Rectal smooth muscle tissue (tissue), 1 donor: Measurements from ENCODE around the gene PAIP1.
"Not testable (repeated sequence)": the region's sequence is repeated elsewhere in the genome, so short reads cannot be mapped to it uniquely, and the experiment has no call there.

Experiments
- H3K27ac ChIP-seq: one replicate; pipeline ENCODE4 v1.7.0; 2013; ENCODE audit warnings: low read depth, low read length, inconsistent platforms
- H3K27me3 ChIP-seq: one replicate; pipeline ENCODE4 v1.7.0; 2013; ENCODE audit warnings: low read length; ENCODE audit not compliant: control insufficient read depth, insufficient read depth
- H3K36me3 ChIP-seq: one replicate; pipeline ENCODE4 v1.7.0; 2013; ENCODE audit warnings: low read length; ENCODE audit not compliant: control insufficient read depth, insufficient read depth
- H3K4me1 ChIP-seq: one replicate; pipeline ENCODE4 v1.7.0; 2013; ENCODE audit warnings: low read length; ENCODE audit not compliant: control insufficient read depth, insufficient read depth
- H3K4me3 ChIP-seq: one replicate; pipeline ENCODE4 v1.7.0; 2013; ENCODE audit warnings: low read length
- H3K9ac ChIP-seq: one replicate; pipeline ENCODE4 v1.7.0; 2013; ENCODE audit warnings: low read length

Gene PAIP1, protein sequence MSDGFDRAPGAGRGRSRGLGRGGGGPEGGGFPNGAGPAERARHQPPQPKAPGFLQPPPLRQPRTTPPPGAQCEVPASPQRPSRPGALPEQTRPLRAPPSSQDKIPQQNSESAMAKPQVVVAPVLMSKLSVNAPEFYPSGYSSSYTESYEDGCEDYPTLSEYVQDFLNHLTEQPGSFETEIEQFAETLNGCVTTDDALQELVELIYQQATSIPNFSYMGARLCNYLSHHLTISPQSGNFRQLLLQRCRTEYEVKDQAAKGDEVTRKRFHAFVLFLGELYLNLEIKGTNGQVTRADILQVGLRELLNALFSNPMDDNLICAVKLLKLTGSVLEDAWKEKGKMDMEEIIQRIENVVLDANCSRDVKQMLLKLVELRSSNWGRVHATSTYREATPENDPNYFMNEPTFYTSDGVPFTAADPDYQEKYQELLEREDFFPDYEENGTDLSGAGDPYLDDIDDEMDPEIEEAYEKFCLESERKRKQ

DNA sequence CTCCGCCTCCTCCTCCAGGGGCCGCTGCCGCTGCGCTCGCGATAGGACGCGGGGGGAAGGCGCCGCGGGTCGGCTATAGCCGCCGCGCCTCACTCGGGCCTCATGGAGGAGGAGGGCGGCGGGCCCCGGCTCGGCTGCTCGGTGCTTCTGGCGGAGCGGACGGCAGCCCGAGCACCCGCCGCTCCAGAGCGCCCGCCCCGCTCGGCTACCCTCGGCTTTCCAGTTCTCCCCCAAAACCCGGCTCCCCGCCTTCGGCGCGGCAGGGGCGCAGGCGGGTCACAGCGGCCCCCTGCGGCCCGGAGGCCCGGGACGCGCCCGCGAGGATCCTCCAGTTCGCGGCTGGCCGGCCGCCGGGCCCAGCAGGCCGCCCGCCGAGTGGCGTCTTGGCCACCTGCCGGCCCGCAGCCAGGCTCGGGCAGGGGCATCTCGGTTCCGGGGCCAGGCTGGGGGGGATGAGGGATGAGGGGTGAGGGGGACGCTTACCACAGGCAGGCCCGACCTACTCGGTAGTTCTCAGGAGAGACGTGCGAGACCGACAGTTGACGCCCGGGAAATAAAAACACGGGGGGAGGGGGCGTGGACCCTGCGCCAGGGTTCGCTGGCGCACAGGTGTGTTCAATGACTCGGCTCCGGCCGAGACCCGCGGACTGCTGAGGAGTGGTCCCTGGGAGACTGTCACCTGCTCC lies at the start of gene PAIP1:
Gene PAIP1, minus strand, starts transcription at position 221 of the 686 bp plus-strand sequence. CDS start 231 bp downstream, outside the sequence.
- peak within 1 kb of the TSS; percentile 89 for H3K4me3 ChIP-seq
- H3K9ac ChIP-seq = peak within 1 kb of the TSS; percentile 94
- H3K27me3 ChIP-seq = no peaks in the 10 kb centered on the region
- H3K4me1 ChIP-seq = peaks cover 9% of the 10 kb centered on the region
- H3K36me3 ChIP-seq = no peaks in the 10 kb centered on the region
- peak within 1 kb of the TSS; percentile 92 for H3K27ac ChIP-seq

GRCh38 chr5:43606351-43606750 lies 49.5 kb upstream of the PAIP1 start:
- Histone ChIP-seq H3K4me3 (no peak overlapping the region), H3K27me3 (no peaks in the 10 kb centered on the region), H3K27ac (no peak overlapping the region), H3K9ac (no peak overlapping the region), H3K36me3 (peaks cover 3% of the 10 kb centered on the region), H3K4me1 (peaks cover 10% of the 10 kb centered on the region)

- Histone ChIP-seq H3K9ac (no peak overlapping the region), H3K27ac (no peak overlapping the region), H3K27me3 (no peaks in the 10 kb centered on the region), H3K4me3 (no peak overlapping the region), H3K4me1 (peaks cover 10% of the 10 kb centered on the region), H3K36me3 (no peaks in the 10 kb centered on the region)
Observed at GRCh38 chr5:43604699-43605098, 47.8 kb upstream of the PAIP1 start.

DNA sequence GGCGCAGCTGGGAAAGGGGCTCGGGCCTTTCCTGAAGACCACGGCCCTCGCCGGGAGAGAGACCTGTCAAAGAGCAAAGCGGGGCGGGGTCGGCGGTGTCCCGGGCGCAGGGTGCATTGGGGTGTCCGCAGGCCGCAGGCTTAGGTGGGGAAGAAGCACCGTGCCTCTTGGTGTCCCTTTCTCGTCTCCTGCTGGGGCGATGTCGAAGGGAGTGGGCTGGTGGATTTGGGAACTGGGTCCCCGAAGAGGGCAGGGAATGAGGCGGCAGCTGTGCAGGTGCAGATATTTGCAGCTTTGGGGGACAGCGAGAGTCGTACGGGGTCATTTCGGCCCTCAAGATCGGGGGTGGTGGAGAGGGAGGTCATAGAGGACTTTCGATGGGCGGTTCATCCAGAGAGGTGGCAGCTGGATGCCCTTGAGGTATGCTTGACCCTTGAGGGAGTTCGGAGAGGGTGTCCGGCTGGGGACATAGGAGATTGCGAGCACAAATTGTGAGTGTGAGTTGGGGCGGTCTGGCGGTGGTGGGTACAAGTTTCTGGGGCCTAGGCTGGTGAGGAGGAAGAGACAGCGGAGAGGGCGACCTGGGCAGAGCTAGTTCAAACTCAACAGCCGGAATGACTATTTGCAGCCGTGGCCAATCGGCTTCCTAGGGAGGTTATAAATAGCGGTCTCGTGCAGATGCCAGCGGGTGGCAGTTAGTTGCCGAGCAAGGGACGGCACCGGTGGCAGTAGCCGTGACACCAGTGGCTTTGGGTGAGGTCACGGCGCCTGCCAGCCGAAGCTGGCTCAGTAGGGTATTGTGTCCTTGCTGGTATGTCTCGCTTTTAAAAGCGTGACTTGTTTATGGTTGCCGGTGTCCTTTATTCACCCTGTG lies 46.7 kb upstream of the PAIP1 start:
- H3K36me3 ChIP-seq = no peaks in the 10 kb centered on the region
- H3K27me3 ChIP-seq = no peaks in the 10 kb centered on the region
- H3K4me1 ChIP-seq = peaks cover 10% of the 10 kb centered on the region
- peak overlapping the region; percentile 82 for H3K4me3 ChIP-seq
- peak overlapping the region; percentile 75 for H3K9ac ChIP-seq
- peak overlapping the region; percentile 79 for H3K27ac ChIP-seq

GRCh38 chr5:43602461-43603343 lies 45.8 kb upstream of the PAIP1 start, which contains the start of gene NNT:
NNT (plus strand) TSS chr5:43603180; CDS start chr5:43609196, 6,016 bp downstream.
- H3K4me3 ChIP-seq = peak within 1 kb of the TSS; percentile 82
- peak within 1 kb of the TSS; percentile 79 for H3K27ac ChIP-seq
- H3K4me1 ChIP-seq = peaks cover 10% of the 10 kb centered on the region
- H3K27me3 ChIP-seq = no peaks in the 10 kb centered on the region
- peak within 1 kb of the TSS; percentile 75 for H3K9ac ChIP-seq
- no peaks in the 10 kb centered on the region for H3K36me3 ChIP-seq

GRCh38 chr5:43601454-43602260 lies 44.8 kb upstream of the PAIP1 start:
- Histone ChIP-seq H3K9ac (no peak overlapping the region), H3K27ac (peak overlapping the region; percentile 79), H3K4me3 (peak overlapping the region; percentile 82), H3K4me1 (peaks cover 10% of the 10 kb centered on the region), H3K27me3 (no peaks in the 10 kb centered on the region), H3K36me3 (no peaks in the 10 kb centered on the region)

DNA sequence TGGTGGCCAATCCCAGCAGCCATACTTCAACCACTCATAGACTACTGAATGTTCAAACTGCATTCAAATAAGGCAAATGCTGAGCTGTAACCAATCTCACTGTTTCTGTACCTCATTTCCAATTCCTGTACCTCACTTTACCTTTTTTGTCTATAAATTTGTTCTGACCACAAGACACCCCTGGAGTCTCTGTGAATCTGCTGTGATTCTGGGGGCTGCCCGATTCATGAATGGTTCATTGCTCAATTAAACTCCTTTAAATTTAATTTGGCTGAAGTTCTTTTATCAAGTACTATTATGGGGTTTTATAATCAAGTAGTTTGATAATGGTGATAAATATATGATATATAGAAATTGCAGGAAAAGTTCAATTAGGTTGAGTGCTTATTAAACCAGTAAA lies 42.0 kb upstream of the PAIP1 start:
- H3K27ac ChIP-seq, H3K4me3 ChIP-seq, H3K4me1 ChIP-seq, H3K9ac ChIP-seq, H3K27me3 ChIP-seq, H3K36me3 ChIP-seq: not testable (repeated sequence)

GRCh38 chr5:43592363-43592762 lies 35.5 kb upstream of the PAIP1 start:
- H3K27ac ChIP-seq = no peak overlapping the region
- no peaks in the 10 kb centered on the region for H3K27me3 ChIP-seq
- H3K4me1 ChIP-seq = no peaks in the 10 kb centered on the region
- no peak overlapping the region for H3K4me3 ChIP-seq
- no peak overlapping the region for H3K9ac ChIP-seq
- H3K36me3 ChIP-seq = no peaks in the 10 kb centered on the region

DNA sequence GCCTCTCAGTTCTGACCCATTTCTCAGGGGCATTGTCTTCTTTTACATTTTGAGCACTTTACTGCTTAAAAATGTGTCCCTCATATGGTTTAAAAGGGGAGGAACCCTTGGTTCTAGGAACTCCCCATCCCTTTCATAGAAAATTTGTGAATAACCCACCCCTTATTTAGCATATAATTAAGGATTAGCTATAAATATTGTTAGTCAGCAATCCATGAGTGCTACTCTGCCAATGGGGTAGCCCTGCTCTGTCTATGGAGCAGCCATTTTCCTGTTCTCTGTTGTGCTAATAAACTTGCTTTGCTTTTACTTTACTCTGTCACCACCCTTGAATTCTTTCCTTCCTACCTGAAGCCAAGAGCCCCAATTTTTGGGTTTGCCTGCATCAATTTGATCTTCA lies 33.8 kb upstream of the PAIP1 start:
- H3K27ac ChIP-seq = no peak overlapping the region
- no peaks in the 10 kb centered on the region for H3K27me3 ChIP-seq

GRCh38 chr5:43589310-43589709 lies 32.4 kb upstream of the PAIP1 start:
- Histone ChIP-seq H3K27ac (no peak overlapping the region), H3K36me3 (no peaks in the 10 kb centered on the region), H3K27me3 (no peaks in the 10 kb centered on the region), H3K4me3 (no peak overlapping the region), H3K9ac (no peak overlapping the region), H3K4me1 (no peaks in the 10 kb centered on the region)

More for the DNA sequence above, 33.8 kb upstream of the PAIP1 start:
- H3K4me3 ChIP-seq = no peak overlapping the region
- no peaks in the 10 kb centered on the region for H3K36me3 ChIP-seq
- H3K9ac ChIP-seq = no peak overlapping the region
- H3K4me1 ChIP-seq = no peaks in the 10 kb centered on the region

GRCh38 chr5:43588842-43589241 lies 32.0 kb upstream of the PAIP1 start:
- no peaks in the 10 kb centered on the region for H3K4me1 ChIP-seq
- no peaks in the 10 kb centered on the region for H3K36me3 ChIP-seq
- H3K4me3 ChIP-seq = no peak overlapping the region
- no peak overlapping the region for H3K9ac ChIP-seq
- no peaks in the 10 kb centered on the region for H3K27me3 ChIP-seq
- no peak overlapping the region for H3K27ac ChIP-seq
